HepG2 (cell line): ENCODE results near the gene CALY. TPM values are rescaled to one million over a fixed set of nuclear protein-coding genes. Genes with fewer than 3 reads are reported as not detected.

Experiments used
- BHLHE40 ChIP-seq: IDR thresholded peaks from 2 replicates; pipeline ENCODE4 v1.6.1; 2011; ENCODE audit warnings: low read length, improper control_type of control experiment
- CBX1 ChIP-seq: IDR thresholded peaks from one replicate; pipeline ENCODE4 v1.6.1; 2016; ENCODE audit warnings: antibody characterized with exemption, low read depth
- MBNL3 ChIP-seq: fragments of 250-450 bp; sonication (Bioruptor Pico); conservative IDR thresholded peaks from 2 replicates; pipeline ENCODE4 v1.8.0; 2022; ENCODE audit warnings: mild to moderate bottlenecking, inconsistent platforms
- PAWR ChIP-seq: sonication (generic); formaldehyde crosslinking; IDR thresholded peaks from 2 replicates; pipeline ENCODE4 v1.4.0; 2020; ENCODE audit warnings: missing genetic modification reagents, mild to moderate bottlenecking, borderline replicate concordance
- PRMT3 ChIP-seq: sonication (generic); formaldehyde crosslinking; IDR thresholded peaks from 2 replicates; pipeline ENCODE4 v1.8.1; 2022; ENCODE audit warnings: low read depth, mild to moderate bottlenecking, moderate library complexity, missing genetic modification reagents, borderline replicate concordance
- RBM39 ChIP-seq: fragments of 200-400 bp; formaldehyde crosslinking; IDR thresholded peaks from one replicate; pipeline ENCODE4 v1.6.1; 2018; ENCODE audit warnings: antibody characterized with exemption, mild to moderate bottlenecking, low read depth, low read length; ENCODE audit not compliant: poor library complexity, severe bottlenecking
- REPIN1 ChIP-seq: sonication (generic); formaldehyde crosslinking; IDR thresholded peaks from 2 replicates; pipeline ENCODE4 v1.8.0; 2022; ENCODE audit warnings: missing genetic modification reagents, low read depth, mild to moderate bottlenecking, borderline replicate concordance
- ZFP91 ChIP-seq: sonication (generic); formaldehyde crosslinking; IDR thresholded peaks from 2 replicates; pipeline ENCODE4 v1.9.0; 2022; ENCODE audit warnings: missing genetic modification reagents, mild to moderate bottlenecking, borderline replicate concordance
- ZNF276 ChIP-seq: sonication (generic); formaldehyde crosslinking; IDR thresholded peaks from 2 replicates; pipeline ENCODE4 v1.4.0; 2020; ENCODE audit warnings: mild to moderate bottlenecking, low read depth, missing genetic modification reagents
- ZNF34 ChIP-seq: sonication (generic); formaldehyde crosslinking; IDR thresholded peaks from 2 replicates; pipeline ENCODE4 v1.4.0; 2020; ENCODE audit warnings: mild to moderate bottlenecking, missing genetic modification reagents, borderline replicate concordance
- ZNF614 ChIP-seq: IDR thresholded peaks from 2 replicates; pipeline ENCODE4 v1.6.1; 2018; ENCODE audit warnings: missing biosample characterization, missing genetic modification reagents, inconsistent platforms, borderline replicate concordance
- polyA plus RNA-seq, 8 experiments: library from polyadenylated mRNA; depleted of rRNA in 3 of 8; stranded (reverse) in 7 of 8; unstranded in 1 of 8; fragments of >200 nt; fragmentation: Illumina TruSeq in 4 of 8; extraction: Trizol in 4 of 8; gene quantifications; 2 replicates each; pipeline versions ENCODE4 v1.2.1 to v1.2.3, GENCODE V29; 2011 to 2016; ENCODE audit warnings: low read depth in 4 of 8, missing spikeins in 1 of 8, mixed read lengths in 1 of 8; ENCODE audit not compliant: insufficient read depth in 1 of 8
- total RNA-seq, 5 experiments: library from RNA; depleted of rRNA; stranded (reverse); fragments of >200 nt; fragmentation: Illumina TruSeq; extraction: Trizol; gene quantifications; 2 replicates each; pipeline ENCODE4 v1.2.3, GENCODE V29; 2016; ENCODE audit warnings: low read depth in 1 of 5

Gene CALY
- total and polyA plus RNA-seq, 2 of the 13 experiments (the other 11 are each of a cell fraction or from before 2014, with no cell fraction given): 0.08 TPM; not detected in 1

GRCh38 chr10:133372507-133372906, 35.8 kb upstream of the CALY start (continued):
- TF ChIP-seq PRMT3 (CRISPR knock-in tag) (no peak), ZNF614 (CRISPR knock-in tag) (no peak), CBX1 (no peak), BHLHE40 (no peak), REPIN1 (CRISPR knock-in tag) (no peak), ZNF276 (CRISPR knock-in tag) (no peak), RBM39 (peak; percentile 6), PAWR (no peak), ZNF34 (CRISPR knock-in tag) (no peak), ZFP91 (CRISPR knock-in tag) (no peak), MBNL3 (no peak)
